ENCODE results near the gene PILRB.
A peak's percentile ranks its signal among the peaks of the same experiment; 100 is the strongest.

PILRB gene

GRCh38 chr7:100370746-100371145 lies 12.8 kb downstream of the PILRB start:
- Histone ChIP-seq H3K4me2 (ENCODE audit: low read length) (no peak overlapping the region), H3K79me2 (ENCODE audit: control insufficient read depth, low read length) (no peaks in the 10 kb centered on the region), H3K27me3 (ENCODE audit: control insufficient read depth, low read length) (no peaks in the 10 kb centered on the region), H4K20me1 (ENCODE audit: control insufficient read depth, insufficient read depth, low read depth, low read length) (no peaks in the 10 kb centered on the region), H3K27ac (ENCODE audit: low read depth, low read length) (no peak overlapping the region), H3F3A (ENCODE audit: control insufficient read depth, insufficient read depth) (peaks cover 35% of the 10 kb centered on the region), H3K4me3 (ENCODE audit: low read length) (no peak overlapping the region), H3K36me3 (ENCODE audit: control insufficient read depth, low read length) (peaks cover 4% of the 10 kb centered on the region; the same call in 1 of the 2 replicates), H3K4me1 (ENCODE audit: control insufficient read depth, low read length) (peaks cover 93% of the 10 kb centered on the region), H3K9me3 (ENCODE audit: control insufficient read depth, insufficient read depth, low read length) (no peaks in the 10 kb centered on the region), H3K9me2 (replicated peaks; ENCODE audit: control insufficient read depth, low read length) (no peaks in the 10 kb centered on the region)
- no peak for TF ChIP-seq EZH2phosphoT487 (IDR thresholded peaks at IDR 0.05; ENCODE audit: borderline replicate concordance, low read length)
- TF ChIP-seq, protein P1, sequence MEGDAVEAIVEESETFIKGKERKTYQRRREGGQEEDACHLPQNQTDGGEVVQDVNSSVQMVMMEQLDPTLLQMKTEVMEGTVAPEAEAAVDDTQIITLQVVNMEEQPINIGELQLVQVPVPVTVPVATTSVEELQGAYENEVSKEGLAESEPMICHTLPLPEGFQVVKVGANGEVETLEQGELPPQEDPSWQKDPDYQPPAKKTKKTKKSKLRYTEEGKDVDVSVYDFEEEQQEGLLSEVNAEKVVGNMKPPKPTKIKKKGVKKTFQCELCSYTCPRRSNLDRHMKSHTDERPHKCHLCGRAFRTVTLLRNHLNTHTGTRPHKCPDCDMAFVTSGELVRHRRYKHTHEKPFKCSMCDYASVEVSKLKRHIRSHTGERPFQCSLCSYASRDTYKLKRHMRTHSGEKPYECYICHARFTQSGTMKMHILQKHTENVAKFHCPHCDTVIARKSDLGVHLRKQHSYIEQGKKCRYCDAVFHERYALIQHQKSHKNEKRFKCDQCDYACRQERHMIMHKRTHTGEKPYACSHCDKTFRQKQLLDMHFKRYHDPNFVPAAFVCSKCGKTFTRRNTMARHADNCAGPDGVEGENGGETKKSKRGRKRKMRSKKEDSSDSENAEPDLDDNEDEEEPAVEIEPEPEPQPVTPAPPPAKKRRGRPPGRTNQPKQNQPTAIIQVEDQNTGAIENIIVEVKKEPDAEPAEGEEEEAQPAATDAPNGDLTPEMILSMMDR (IDR thresholded peaks at IDR 0.05; ENCODE audit: low read depth, low read length, poor library complexity, severe bottlenecking): no peak

GRCh38 chr7:100371561-100372171 lies 13.7 kb downstream of the PILRB start:
- Histone ChIP-seq H3K27ac (ENCODE audit: low read depth, low read length) (peak overlapping the region; percentile 27; the same call in 1 of the 2 replicates), H3K4me2 (ENCODE audit: low read length) (peak overlapping the region; percentile 56), H3K4me3 (ENCODE audit: low read length) (no peak overlapping the region), H3K36me3 (ENCODE audit: control insufficient read depth, low read length) (peaks cover 4% of the 10 kb centered on the region; the same call in 1 of the 2 replicates), H3K27me3 (ENCODE audit: control insufficient read depth, low read length) (no peaks in the 10 kb centered on the region), H3K9me3 (ENCODE audit: control insufficient read depth, insufficient read depth, low read length) (no peaks in the 10 kb centered on the region), H3K4me1 (ENCODE audit: control insufficient read depth, low read length) (peaks cover 84% of the 10 kb centered on the region), H3K79me2 (ENCODE audit: control insufficient read depth, low read length) (no peaks in the 10 kb centered on the region), H4K20me1 (ENCODE audit: control insufficient read depth, insufficient read depth, low read depth, low read length) (no peaks in the 10 kb centered on the region), H3F3A (ENCODE audit: control insufficient read depth, insufficient read depth) (peaks cover 36% of the 10 kb centered on the region), H3K9me2 (replicated peaks; ENCODE audit: control insufficient read depth, low read length) (no peaks in the 10 kb centered on the region)
- TF ChIP-seq, protein P1 (IDR thresholded peaks at IDR 0.05; ENCODE audit: low read depth, low read length, poor library complexity, severe bottlenecking): no peak
- no peak for TF ChIP-seq EZH2phosphoT487 (IDR thresholded peaks at IDR 0.05; ENCODE audit: borderline replicate concordance, low read length)

GRCh38 chr7:100372256-100372655 lies 14.3 kb downstream of the PILRB start:
- Histone ChIP-seq H3K9me2 (replicated peaks; ENCODE audit: control insufficient read depth, low read length) (no peaks in the 10 kb centered on the region), H3K36me3 (ENCODE audit: control insufficient read depth, low read length) (peaks cover 4% of the 10 kb centered on the region; the same call in 1 of the 2 replicates), H4K20me1 (ENCODE audit: control insufficient read depth, insufficient read depth, low read depth, low read length) (no peaks in the 10 kb centered on the region), H3K4me1 (ENCODE audit: control insufficient read depth, low read length) (peaks cover 78% of the 10 kb centered on the region), H3K79me2 (ENCODE audit: control insufficient read depth, low read length) (no peaks in the 10 kb centered on the region), H3K4me3 (ENCODE audit: low read length) (peak overlapping the region; percentile 37), H3K4me2 (ENCODE audit: low read length) (peak overlapping the region; percentile 56), H3F3A (ENCODE audit: control insufficient read depth, insufficient read depth) (peaks cover 32% of the 10 kb centered on the region), H3K9me3 (ENCODE audit: control insufficient read depth, insufficient read depth, low read length) (no peaks in the 10 kb centered on the region), H3K27me3 (ENCODE audit: control insufficient read depth, low read length) (no peaks in the 10 kb centered on the region), H3K27ac (ENCODE audit: low read depth, low read length) (peak overlapping the region; percentile 27)
- no peak for TF ChIP-seq EZH2phosphoT487 (IDR thresholded peaks at IDR 0.05; ENCODE audit: borderline replicate concordance, low read length)
- TF ChIP-seq, protein P1 (IDR thresholded peaks at IDR 0.05; ENCODE audit: low read depth, low read length, poor library complexity, severe bottlenecking): no peak
